RCC 7860 (cell line): Measurements from ENCODE around the gene SERPINA5.

Source experiments
- DNase-seq: peaks from one replicate; pipeline ENCODE4 v3.0.0-alpha.2; 2015; ENCODE audit warnings: low spot score
- FAIRE-seq: peaks from 2 replicates; lab custom pipeline; 2012; peaks lifted over from hg19 to GRCh38; lab: Jason Lieb, UNC

SERPINA5 gene

DNA sequence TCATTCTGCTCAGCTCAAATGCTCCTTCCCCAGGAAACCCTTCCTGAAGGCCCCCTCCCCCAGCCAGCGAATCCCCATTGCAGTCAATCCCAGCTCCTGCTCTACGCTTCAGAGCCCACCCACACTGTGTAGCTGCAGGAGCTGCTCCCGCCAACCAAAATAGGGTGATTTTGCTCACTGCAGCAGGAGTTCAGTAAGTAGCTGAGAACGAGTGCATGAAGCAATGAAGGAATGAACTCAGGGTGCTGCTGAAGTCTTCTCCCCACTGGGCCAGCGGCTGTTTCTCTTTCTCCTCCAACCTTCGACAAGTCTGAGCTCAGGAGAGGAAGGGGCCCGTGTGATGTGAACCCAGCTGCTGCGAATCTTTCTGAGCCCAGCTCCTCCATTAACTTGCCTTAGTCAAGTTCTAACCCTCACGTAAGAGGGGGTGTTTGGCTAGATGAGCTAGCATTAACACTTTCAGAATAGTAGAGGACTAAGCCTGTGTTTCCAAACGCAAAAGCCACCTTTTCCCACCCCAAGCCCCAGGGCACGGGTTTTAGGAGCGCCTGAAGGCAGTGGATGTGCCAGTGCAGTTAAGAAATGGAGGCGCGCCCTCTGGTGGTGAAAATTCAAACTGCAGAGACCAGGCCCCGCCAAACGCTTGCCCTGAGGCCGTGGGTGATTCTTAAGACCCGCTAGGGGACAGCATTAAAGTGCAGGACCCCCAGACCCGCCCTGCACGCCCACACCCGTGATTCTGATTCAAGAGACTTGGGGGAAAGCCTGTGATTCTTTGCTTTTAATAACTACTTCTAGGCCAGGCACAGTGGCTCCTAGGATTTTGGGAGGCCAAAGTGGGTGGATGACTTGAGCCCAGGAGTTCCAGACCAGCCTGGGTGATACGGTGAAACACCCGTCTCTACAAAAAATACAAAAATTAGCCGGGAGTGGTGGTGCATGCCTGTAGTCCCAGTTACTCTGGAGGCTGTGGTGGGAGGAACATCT, 31.9 kb upstream of the SERPINA5 start:
- FAIRE-seq (no peak), DNase-seq (no peak)

DNA sequence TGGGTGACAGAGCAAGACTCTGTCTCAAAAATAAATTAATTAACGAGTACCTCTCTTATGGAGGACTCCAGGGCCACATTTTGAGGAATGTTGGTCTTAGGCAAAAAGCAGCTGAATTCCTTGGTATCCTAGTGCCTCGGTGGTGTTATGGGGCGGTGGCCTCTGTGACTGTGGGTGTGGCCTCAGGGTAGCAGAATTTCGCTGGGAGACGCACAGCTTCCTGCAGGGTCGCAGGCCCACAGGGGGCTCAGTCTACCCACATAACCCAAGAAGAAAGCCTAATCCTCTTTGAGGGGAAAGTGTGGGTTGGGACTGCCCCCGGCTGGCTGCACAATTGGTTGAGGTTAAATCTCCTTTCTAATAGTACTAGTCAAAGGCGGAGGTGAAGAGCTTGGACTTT, 31.2 kb upstream of the SERPINA5 start:
- FAIRE-seq = no peak
- no peak for DNase-seq

DNA sequence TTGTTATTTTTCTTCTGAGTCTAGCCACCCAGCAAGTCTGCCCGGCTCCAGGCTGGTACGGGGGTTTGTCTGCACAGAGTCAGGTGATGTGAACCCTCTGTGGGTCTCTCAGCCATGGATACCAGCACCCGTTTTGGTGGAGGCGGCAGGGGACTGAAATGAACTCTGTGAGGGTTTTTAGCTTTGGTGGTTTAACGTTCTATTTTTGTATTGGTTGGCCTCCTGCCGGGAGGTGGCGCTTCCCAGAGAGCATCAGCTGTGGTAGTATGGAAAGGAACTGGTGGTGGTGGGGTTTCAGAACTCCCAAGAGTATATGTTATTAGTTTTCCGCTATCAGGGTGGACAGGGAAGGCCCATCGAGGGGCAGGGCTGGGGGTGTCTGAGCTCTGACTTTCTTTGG, 25.2 kb upstream of the SERPINA5 start:
- DNase-seq (no peak), FAIRE-seq (no peak)

DNA sequence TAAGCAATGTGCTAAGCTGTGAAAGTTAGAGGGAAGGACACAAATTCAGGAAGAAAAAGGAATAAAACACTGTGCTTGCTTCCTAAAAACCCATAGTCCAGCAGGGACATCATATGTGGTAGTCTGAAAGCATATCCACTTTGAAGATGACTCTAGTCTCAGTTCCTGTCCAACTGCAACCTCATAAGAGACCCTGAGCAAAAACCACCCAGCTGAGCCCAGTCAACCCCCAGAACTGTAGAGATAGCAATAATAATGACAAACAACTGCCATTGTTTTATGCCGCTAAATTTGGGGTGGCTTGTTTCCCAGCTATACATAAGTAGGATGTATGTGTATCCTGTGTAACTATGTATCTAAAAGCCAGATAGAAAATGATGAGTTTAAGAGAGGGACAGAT, 23.9 kb upstream of the SERPINA5 start:
- DNase-seq = no peak
- no peak for FAIRE-seq

DNA sequence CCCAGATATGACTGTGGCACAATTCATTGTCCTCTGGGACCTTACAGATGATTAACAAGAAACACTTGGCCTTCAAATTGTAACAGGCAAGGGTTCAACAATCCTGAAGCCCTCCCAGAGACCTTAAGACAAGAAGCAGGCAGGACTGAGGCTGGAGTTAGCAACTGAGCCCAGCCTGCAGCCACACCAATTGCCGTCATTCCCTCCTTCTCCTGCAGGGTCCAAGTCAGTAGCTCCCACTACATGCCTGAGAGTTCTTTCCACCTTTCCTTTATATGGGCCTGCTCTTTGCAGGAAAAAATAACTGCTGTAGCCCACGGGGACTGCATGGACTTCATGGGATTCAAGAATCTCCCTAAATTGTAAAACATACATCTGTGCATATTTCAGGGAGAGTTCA, 22.4 kb upstream of the SERPINA5 start:
- DNase-seq (no peak), FAIRE-seq (no peak)

DNA sequence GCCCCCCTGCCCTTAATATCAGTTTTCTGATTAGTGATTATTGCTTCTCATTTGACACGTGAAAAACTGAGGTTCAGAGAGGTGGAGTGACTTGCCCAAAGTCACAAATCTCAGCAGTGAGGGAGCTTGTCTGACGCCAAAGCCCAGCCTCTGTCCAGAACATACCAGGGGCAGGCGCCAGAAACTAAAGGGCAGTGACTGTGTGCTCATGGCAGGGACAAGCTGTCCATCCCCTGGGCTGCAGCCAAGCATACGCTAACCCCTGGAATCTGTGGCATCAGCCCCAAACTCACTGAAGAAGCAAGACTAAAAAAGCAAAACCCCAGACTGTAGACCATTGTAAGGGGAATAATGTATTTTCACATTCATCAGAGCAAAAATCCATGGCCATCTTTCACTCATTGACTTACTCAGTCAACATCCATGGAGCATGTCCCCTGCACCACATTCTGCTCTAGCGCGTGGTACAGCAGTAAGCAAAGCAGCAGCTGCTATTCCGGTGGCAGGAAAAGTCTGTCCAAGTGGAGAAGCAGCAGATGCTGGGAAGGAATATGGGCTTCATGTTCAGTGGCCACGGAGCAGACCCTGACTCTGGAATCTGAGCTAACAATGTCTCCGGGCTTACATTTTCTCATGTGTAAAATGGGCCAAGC, 21.5 kb upstream of the SERPINA5 start:
- DNase-seq (no peak), FAIRE-seq (no peak)

DNA sequence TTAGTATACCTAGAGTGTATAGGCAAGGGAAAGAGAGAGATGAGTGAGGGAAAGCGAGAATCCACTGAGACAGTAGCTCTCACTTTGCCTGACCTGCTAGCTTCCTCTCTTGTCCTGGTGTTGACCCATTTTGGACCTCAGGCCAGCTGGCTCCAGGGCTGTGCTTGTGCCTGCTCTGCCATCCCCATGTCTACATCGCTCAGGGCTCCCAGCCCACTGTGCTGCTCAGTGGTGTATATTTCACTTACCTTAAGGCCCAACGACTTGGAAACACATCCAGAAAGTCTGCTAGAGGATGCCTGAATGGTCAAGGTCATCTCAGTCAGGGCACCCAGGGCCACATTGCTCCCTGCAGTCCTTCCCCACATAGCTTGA, 20.9 kb upstream of the SERPINA5 start:
- DNase-seq (no peak), FAIRE-seq (no peak)

DNA sequence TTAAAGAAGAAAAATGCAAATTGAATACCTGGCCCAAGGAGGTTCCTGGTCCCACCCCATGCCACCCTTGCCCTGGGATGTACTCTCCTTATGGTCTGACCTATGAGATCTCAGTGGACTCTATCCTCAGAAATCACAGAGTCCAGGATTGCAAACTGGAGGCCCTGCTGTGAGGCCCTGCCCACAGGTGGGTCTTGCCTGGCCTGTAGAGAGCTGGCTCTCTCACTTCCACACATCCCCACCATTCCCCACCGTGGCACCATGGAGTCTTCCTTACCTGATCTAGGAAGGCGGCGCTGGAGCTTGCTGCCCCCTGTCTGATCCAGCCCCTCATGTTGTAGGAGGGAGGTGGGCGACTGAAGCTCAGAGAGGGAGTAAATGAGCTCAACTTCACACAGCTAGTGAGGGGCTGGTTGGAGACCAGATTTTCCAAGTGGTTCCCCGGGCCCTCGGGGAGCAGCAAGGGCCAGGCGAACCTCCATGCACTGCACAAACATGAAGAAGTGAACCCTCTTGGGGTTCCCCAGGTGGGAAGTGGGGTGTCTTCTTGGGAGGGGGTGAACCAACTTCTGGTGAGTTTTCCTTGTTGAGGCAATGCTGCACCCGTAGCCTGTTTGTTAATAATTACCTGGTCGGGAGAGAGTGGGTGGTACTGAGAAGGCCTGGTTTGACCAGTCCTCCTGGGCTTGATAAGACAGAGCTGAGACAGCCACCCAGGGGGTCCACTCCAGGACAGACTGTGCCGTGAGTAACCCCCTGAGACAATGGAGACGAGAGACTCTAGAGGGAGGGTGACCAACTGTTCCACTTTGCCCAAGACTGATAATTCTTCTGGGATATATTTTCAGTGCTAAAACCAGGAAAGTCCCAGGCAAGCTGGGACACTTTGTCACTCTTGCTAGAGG, 20.2 kb upstream of the SERPINA5 start, which contains the start of gene SERPINA4:
Gene SERPINA4 (plus strand): TSS at position 692 of the 905 bp plus-strand sequence. CDS start 2,041 bp downstream, outside the sequence.
- DNase-seq (no peak), FAIRE-seq (no peak)

DNA sequence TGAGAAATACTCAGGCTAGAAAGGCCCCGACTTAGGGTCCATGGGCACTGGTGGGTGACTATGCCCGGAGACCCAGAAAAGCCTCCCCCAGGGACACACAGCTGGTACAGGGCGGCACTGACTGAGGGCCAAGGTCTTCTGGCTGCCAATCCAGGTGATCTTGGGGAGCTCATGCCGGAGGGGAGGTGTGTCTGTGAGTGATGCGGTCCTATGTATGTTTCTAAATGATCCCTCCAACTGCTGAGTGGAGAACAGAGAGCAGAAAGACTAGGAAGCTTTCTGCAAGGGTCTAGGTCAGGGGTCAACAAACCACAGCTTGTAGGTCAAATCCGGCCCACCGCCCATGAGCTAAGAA, 19.6 kb upstream of the SERPINA5 start:
- no peak for FAIRE-seq
- DNase-seq = no peak

DNA sequence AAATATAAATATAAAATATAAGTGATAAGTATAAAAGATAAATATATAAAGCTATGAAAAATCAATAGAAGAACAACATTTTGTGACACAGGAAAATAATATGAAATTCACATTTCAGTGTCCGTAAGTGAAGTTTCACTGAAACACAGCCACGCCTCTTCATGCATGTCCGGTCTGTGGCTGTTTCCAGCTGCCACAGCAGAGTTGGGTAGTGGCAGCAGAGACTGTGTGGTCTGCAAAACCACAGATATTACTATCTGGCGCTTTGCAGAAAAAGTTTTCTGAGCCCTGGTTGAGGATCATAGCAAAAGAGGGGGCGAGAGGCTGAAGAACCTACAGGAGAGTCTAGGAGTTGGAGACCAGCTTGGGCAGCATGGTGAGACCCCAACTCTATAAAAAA, 19.2 kb upstream of the SERPINA5 start:
- FAIRE-seq = no peak
- DNase-seq = no peak

DNA sequence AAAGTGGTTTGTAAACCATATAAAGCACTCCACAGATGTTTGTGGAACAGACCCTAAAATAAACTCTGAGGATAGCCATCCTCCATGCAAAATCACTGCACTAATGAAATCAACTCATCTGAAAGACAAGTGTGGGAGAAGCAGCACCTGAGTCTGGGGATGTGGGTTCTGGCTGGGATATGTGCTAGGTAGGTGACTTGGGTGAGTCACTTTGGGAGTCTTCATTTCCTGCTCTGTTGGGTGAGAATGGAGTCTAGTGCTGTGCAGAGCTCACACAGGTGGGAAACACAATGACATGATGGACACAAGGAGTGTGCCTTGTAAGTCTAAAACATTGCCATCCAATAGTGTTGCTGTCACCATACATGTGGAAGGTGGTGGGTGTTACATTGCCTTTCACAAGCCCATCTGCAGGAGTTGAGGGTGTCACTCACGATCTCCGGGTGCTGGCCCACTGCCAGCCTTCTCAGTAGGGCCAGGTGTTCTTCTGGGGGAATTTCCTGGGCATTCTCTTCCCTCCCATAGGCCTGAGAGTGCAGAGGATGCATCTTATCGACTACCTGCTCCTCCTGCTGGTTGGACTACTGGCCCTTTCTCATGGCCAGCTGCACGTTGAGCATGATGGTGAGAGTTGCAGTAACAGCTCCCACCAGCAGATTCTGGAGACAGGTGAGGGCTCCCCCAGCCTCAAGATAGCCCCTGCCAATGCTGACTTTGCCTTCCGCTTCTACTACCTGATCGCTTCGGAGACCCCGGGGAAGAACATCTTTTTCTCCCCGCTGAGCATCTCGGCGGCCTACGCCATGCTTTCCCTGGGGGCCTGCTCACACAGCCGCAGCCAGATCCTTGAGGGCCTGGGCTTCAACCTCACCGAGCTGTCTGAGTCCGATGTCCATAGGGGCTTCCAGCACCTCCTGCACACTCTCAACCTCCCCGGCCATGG, 18.0 kb upstream of the SERPINA5 start:
- DNase-seq (no peak), FAIRE-seq (no peak)

DNA sequence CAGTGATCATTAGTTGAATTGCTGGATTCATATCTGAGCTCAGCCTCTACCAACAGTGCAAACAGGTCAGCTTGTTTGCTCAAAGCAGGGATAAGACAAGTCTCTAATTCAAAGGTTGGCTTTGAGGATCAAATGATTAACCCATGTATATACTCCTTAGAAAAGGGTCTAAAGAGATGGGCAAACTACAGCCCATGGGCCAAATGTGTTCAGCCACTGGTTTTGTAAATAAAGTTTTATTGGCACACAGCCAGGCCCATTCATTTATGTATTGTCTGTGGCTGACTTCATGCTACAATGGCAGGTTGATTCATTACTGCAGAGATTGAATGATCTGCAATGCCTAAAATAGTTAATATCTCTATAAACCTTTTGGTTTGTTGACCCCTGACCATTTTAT, 16.8 kb upstream of the SERPINA5 start:
- DNase-seq = no peak
- FAIRE-seq = no peak

DNA sequence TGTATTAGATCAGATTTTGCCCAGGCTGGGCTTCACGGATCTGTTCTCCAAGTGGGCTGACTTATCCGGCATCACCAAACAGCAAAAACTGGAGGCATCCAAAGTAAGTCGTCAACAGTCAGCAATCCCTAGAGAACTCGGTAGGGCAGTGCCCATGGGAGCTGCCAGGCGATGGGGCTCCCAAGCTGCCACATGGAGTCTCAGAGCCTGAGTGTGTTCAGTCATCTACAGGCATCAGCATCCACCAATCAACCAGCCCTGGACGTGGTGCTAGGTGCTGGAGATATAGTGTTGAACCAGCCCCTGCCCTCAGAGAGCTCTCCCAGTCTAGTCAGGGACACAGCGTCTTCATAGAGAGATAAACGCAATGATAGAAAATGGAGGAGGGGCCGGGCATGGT, 13.0 kb upstream of the SERPINA5 start:
- DNase-seq (no peak), FAIRE-seq (no peak)

DNA sequence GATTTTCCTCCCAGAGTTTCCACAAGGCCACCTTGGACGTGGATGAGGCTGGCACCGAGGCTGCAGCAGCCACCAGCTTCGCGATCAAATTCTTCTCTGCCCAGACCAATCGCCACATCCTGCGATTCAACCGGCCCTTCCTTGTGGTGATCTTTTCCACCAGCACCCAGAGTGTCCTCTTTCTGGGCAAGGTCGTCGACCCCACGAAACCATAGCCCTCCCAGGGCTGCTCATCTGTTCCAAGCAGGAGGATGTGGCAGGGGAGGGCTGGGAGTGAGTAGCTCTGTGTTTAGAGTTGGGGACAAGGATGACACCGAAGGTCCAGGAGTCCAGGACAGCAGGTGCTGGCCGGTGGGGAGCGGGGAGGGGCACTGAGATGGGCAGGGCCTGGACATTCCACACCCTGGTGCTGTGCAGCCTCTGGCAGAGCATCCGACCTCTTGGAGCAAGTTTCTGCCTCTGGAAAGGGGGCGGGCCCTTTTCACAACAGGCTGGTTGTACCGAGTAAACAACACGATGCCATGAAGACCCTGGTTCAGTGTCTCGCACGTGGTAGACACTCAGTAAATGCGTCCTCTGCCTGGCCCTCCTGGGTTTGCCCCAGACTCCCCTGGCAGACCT, 11.7 kb upstream of the SERPINA5 start:
- DNase-seq (no peak), FAIRE-seq (no peak)

DNA sequence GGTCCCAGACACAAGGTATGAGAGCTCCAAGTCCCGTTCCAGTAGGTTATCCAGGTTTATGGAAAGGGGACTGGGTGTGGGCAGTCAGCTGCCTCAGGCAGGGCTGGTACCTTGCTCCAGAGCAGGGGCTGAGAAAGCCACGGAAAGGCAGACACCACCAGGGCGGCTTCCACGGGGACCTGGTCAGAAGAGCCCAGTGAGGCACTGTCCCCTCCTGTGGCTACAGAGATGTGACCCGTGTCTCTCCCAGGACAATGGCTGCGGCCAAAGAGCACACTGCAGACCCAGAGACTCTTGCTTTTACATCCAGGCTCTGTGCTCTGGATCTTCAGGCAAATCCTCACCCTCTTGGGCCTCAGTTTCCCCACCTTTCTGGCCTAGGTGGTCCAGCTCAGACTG, 11.2 kb upstream of the SERPINA5 start:
- DNase-seq (no peak), FAIRE-seq (no peak)

DNA sequence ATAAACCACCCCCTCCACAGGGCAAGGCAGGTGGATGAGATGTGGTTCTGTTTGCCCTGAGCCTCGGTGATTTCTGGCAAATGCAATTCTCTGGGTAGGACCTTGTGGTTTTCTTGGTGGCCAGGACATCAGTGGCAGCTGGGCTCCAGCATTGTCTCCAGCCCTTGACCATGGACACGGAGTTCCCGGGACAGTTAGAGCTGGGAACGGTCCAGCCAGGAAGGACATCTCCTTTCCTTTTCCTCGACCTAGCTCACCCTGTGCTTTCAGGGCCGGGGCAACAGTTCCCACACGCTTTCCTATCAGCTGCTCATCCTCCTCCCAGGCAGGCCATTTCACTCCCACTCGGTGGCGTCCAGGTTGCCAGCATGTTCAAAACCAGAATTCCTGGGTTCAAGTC, 10.8 kb upstream of the SERPINA5 start:
- FAIRE-seq (no peak), DNase-seq (no peak)

DNA sequence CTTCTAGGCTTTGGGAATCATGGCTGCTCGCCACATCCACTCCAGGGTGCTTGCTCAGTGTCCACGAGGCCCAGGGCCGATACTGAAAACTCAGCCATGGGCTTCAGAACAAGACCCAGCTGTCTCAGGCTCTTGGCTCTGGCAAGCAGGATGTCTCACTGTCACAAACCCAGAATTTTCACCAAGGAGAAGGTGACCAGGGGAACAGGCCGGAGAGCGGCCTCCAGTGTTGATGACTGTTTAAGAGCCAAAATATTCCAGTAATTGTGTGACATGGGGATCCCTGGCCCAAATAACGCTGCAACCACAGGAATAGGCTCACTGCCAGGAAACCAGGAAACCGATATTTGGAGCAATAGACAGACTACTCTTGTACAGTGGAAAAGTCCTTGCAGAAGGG, 9.8 kb upstream of the SERPINA5 start:
- FAIRE-seq (no peak), DNase-seq (no peak)

DNA sequence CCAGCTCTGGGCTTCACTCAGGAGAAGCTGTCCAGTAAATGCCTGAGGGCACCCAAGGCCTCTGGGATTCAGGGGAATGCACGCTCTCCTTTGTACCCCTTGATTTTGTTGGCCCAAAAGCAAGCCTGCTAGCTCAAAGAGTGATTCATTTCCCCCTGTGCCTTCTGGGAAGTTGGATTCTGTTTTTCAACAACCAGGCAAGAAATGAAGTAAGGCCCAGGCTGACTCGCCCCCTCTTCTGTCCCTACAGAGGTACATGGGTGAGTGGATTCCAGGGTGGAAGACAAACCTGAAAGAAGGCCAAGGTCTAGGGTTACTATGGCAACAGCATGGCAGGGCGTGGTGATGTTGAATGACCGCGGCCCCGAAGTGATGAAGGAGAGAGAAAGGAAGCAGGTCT, 9.3 kb upstream of the SERPINA5 start:
- peak; percentile 22 for DNase-seq
- no peak for FAIRE-seq

DNA sequence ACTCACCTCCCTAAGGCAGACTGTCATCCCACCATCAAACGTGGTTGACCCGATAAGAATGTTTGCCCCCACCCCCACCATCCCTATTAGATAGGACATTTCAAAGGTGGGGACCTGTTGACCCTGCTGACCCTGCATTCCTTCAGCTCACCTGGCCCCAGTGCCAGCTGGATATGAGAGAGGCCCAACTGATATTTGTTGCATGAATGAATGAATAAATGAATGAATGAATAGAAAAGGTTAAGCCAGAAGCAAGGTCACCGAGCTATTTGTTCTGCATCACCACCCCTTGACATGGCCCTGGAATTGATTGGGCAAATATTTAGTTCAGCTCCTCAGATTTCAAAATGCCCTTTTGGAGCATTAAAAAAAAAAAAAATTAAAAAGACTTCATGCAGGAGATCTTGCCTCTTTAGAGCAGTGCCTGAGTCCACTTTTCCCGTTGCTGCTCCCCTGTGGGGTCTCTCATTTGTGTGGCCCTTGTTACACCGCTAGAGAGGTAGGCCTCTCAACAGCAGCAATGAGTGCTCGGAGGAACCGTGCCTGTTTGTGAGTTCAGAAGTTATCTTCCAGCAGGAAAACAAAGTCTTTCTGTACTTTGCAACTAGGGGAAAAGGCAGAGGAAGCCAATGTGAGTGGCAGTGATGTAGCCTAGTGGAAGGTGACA, 8.5 kb upstream of the SERPINA5 start:
- DNase-seq (no peak), FAIRE-seq (no peak)
